ENCODE results near the gene LASP1NB.

Gene LASP1NB

DNA sequence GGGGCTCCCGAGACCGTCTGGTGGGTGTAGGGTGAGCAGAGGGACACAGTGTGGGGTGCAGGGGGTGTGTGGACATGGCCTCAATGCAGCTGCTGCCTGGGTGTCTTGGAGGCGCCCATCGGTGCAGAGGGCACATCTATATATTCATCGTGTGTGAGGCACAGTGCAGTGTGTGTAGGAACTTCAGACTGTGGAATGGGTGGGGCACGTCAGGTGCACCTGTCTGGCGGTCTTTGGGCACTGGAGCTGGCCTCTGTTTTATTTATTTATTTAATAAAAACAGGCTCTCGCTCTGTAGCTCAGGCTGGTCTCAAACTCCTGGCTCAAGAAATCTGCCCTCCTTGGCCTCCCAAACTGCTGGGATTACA lies 38.8 kb upstream of the LASP1NB start:
- Histone ChIP-seq H3K4me3 (ENCODE audit: low read depth, low read length) (no peak overlapping the region), H3K79me2 (peaks cover 40% of the 10 kb centered on the region), H2AFZ (no peak overlapping the region), H3K27me3 (ENCODE audit: control insufficient read depth, insufficient read depth, low read length) (no peaks in the 10 kb centered on the region), H3K9me3 (ENCODE audit: control insufficient read depth, low read length) (no peaks in the 10 kb centered on the region), H3K9ac (no peak overlapping the region), H3K27ac (no peak overlapping the region), H3K4me1 (peaks cover 5% of the 10 kb centered on the region), H3K36me3 (ENCODE audit: control insufficient read depth, insufficient read depth, low read length) (no peaks in the 10 kb centered on the region), H3K4me2 (ENCODE audit: low read length) (no peak overlapping the region)
- TF ChIP-seq, protein P1, sequence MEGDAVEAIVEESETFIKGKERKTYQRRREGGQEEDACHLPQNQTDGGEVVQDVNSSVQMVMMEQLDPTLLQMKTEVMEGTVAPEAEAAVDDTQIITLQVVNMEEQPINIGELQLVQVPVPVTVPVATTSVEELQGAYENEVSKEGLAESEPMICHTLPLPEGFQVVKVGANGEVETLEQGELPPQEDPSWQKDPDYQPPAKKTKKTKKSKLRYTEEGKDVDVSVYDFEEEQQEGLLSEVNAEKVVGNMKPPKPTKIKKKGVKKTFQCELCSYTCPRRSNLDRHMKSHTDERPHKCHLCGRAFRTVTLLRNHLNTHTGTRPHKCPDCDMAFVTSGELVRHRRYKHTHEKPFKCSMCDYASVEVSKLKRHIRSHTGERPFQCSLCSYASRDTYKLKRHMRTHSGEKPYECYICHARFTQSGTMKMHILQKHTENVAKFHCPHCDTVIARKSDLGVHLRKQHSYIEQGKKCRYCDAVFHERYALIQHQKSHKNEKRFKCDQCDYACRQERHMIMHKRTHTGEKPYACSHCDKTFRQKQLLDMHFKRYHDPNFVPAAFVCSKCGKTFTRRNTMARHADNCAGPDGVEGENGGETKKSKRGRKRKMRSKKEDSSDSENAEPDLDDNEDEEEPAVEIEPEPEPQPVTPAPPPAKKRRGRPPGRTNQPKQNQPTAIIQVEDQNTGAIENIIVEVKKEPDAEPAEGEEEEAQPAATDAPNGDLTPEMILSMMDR (IDR thresholded peaks at IDR 0.05), result no peak

DNA sequence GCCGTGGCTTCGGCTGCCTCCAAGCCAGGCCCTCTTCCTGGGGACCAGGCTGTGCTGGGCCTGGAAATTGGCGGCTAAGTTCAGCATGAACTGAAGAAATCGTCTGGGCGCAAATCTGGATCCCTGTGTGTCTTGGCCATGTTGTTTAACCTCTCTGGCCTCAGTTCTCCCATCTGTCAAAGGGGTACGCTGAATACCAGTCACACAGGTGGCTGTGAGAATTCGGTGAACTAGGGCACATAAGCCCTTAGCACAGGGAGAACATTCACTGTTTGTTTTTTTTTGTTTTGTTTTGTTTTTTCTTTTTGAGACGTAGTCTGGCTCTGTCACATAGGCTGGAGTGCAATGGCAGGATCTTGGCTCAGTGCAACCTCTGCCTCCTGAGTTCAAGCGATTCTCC lies 36.6 kb upstream of the LASP1NB start:
- H3K4me2 ChIP-seq (ENCODE audit: low read length), result no peak overlapping the region
- no peak overlapping the region for H2AFZ ChIP-seq
- TF ChIP-seq, protein P1 (IDR thresholded peaks at IDR 0.05), result no peak
- no peaks in the 10 kb centered on the region for H3K27me3 ChIP-seq (ENCODE audit: control insufficient read depth, insufficient read depth, low read length)
- H3K9me3 ChIP-seq (ENCODE audit: control insufficient read depth, low read length), result no peaks in the 10 kb centered on the region
- no peak overlapping the region for H3K27ac ChIP-seq
- no peak overlapping the region for H3K4me3 ChIP-seq (ENCODE audit: low read depth, low read length)
- H3K79me2 ChIP-seq, result peaks cover 26% of the 10 kb centered on the region
- no peak overlapping the region for H3K9ac ChIP-seq
- peaks cover 5% of the 10 kb centered on the region for H3K4me1 ChIP-seq
- no peaks in the 10 kb centered on the region for H3K36me3 ChIP-seq (ENCODE audit: control insufficient read depth, insufficient read depth, low read length)

DNA sequence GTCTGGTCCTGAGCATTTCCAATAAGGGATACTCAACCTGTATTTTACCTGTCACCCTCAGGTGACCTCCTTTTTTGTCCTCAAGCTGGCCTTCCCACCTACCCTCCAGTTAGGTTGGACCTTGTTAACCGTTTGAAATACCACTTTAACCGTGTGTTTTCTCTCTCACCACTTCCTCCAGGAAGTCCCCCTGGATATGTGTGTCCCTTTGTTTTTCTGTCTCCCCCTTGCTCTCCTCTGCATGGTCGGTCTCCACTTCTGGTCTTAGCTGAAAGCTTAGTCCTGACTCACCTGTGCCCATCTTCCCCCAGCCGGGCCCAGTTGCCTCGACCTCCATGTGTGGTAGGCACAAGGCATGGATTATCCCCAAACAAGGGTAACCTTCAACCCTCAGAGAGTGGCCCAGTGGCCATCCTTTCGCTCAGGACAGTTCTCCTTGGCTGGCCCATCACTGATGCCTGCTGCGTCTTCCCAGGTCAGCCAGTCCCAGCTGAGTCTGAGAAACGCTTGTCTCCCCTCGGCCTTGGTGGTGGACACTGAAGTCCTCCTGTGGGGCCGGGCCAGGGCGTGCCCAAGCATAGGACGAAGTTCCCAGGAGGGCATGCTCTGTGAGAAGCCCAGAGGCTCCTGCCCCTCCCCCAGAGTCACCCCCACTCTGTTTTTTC lies 35.5 kb upstream of the LASP1NB start:
- Histone ChIP-seq H3K36me3 (ENCODE audit: control insufficient read depth, insufficient read depth, low read length) (no peaks in the 10 kb centered on the region), H3K4me3 (ENCODE audit: low read depth, low read length) (no peak overlapping the region), H2AFZ (no peak overlapping the region), H3K27ac (no peak overlapping the region), H3K9me3 (ENCODE audit: control insufficient read depth, low read length) (no peaks in the 10 kb centered on the region), H3K4me1 (peaks cover 5% of the 10 kb centered on the region), H3K9ac (no peak overlapping the region), H3K4me2 (ENCODE audit: low read length) (no peak overlapping the region), H3K79me2 (peaks cover 23% of the 10 kb centered on the region), H3K27me3 (ENCODE audit: control insufficient read depth, insufficient read depth, low read length) (no peaks in the 10 kb centered on the region)
- TF ChIP-seq, protein P1 (IDR thresholded peaks at IDR 0.05), result no peak

DNA sequence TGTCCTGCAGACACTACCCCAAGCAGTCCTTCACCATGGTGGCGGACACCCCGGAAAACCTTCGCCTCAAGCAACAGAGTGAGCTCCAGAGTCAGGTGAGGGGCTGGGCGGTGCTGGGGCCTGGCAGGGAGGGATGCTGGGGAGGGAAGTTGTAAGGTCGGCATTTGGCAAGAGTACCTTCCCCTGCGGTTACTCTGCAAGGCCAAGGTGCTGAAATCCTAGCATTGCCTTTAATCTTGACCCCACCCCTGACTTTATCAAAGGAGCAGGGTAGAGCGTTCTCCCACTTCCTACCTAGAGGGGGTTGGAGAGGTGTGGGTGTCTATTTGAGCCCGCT lies 35.0 kb upstream of the LASP1NB start:
- no peak overlapping the region for H3K9ac ChIP-seq

DNA sequence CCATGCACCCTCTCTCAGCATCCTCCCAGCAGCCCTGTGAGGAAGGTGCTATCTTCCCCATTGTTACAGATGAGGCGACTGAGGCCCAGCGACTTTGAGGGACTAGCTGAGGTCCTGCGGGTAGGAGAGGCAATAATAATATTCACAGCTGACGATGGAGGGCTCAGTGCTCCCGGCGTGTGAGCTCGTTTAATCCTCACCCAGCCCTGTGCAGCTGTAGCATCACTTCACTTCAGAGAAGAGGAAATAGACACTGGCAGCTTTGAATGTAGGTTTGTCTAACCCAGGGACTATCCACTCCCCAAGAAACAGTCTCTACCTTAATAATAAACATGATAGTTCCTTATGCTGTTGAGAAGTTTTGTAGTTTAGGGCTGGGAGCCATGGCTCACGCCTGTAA lies 34.0 kb upstream of the LASP1NB start:
- Histone ChIP-seq H3K4me1 (no peaks in the 10 kb centered on the region), H3K36me3 (ENCODE audit: control insufficient read depth, insufficient read depth, low read length) (no peaks in the 10 kb centered on the region), H3K9ac (no peak overlapping the region), H3K9me3 (ENCODE audit: control insufficient read depth, low read length) (no peaks in the 10 kb centered on the region), H3K27ac (no peak overlapping the region), H2AFZ (no peak overlapping the region), H3K27me3 (ENCODE audit: control insufficient read depth, insufficient read depth, low read length) (no peaks in the 10 kb centered on the region), H3K4me2 (ENCODE audit: low read length) (no peak overlapping the region), H3K79me2 (peaks cover 13% of the 10 kb centered on the region), H3K4me3 (ENCODE audit: low read depth, low read length) (no peak overlapping the region)
- TF ChIP-seq, protein P1 (IDR thresholded peaks at IDR 0.05), result no peak

More for the DNA sequence above, 35.0 kb upstream of the LASP1NB start:
- H3K9me3 ChIP-seq (ENCODE audit: control insufficient read depth, low read length), result no peaks in the 10 kb centered on the region
- H3K36me3 ChIP-seq (ENCODE audit: control insufficient read depth, insufficient read depth, low read length), result no peaks in the 10 kb centered on the region
- no peaks in the 10 kb centered on the region for H3K27me3 ChIP-seq (ENCODE audit: control insufficient read depth, insufficient read depth, low read length)
- H3K4me1 ChIP-seq, result peaks cover 5% of the 10 kb centered on the region
- H3K27ac ChIP-seq, result no peak overlapping the region
- H3K79me2 ChIP-seq, result peaks cover 18% of the 10 kb centered on the region
- no peak overlapping the region for H3K4me2 ChIP-seq (ENCODE audit: low read length)
- no peak overlapping the region for H2AFZ ChIP-seq
- TF ChIP-seq, protein P1 (IDR thresholded peaks at IDR 0.05), result no peak
- H3K4me3 ChIP-seq (ENCODE audit: low read depth, low read length), result no peak overlapping the region
